ENCODE data around the gene GPR26. TPM values are rescaled to one million over a fixed set of nuclear protein-coding genes. Genes with fewer than 3 reads are reported as not detected.

GPR26 gene
- total RNA-seq, 1 donor, result under 0.01 TPM

GRCh38 chr10:123677556-123677955 lies 11.4 kb downstream of the GPR26 start:
- no peak for TF ChIP-seq CTCF (IDR thresholded peaks at IDR 0.05; ENCODE audit: insufficient read depth, low read length)
- DNase-seq (ENCODE audit: low read depth), result no peak
- no peak overlapping the region for H3K4me3 ChIP-seq (ENCODE audit: low read depth, low read length)

- no peak overlapping the region for H3K4me3 ChIP-seq (ENCODE audit: low read depth, low read length)
- TF ChIP-seq CTCF (IDR thresholded peaks at IDR 0.05; ENCODE audit: insufficient read depth, low read length), result no peak
- DNase-seq (ENCODE audit: low read depth), result no peak
These were observed 12.2 kb downstream of the GPR26 start for GRCh38 chr10:123678376-123678775.

GRCh38 chr10:123681285-123681684 lies 15.1 kb downstream of the GPR26 start:
- no peak for TF ChIP-seq CTCF (IDR thresholded peaks at IDR 0.05; ENCODE audit: insufficient read depth, low read length)
- DNase-seq (ENCODE audit: low read depth), result no peak
- H3K4me3 ChIP-seq (ENCODE audit: low read depth, low read length), result no peak overlapping the region

GRCh38 chr10:123682477-123682876 lies 16.3 kb downstream of the GPR26 start:
- no peak for TF ChIP-seq CTCF (IDR thresholded peaks at IDR 0.05; ENCODE audit: insufficient read depth, low read length)
- DNase-seq (ENCODE audit: low read depth), result no peak

GRCh38 chr10:123683459-123683858 lies 17.3 kb downstream of the GPR26 start:
- no peak overlapping the region for H3K4me3 ChIP-seq (ENCODE audit: low read depth, low read length)
- DNase-seq (ENCODE audit: low read depth), result no peak
- TF ChIP-seq CTCF (IDR thresholded peaks at IDR 0.05; ENCODE audit: insufficient read depth, low read length), result no peak

More at GRCh38 chr10:123682477-123682876, 16.3 kb downstream of the GPR26 start:
- no peak overlapping the region for H3K4me3 ChIP-seq (ENCODE audit: low read depth, low read length)

- no peak overlapping the region for H3K4me3 ChIP-seq (ENCODE audit: low read depth, low read length)
- DNase-seq (ENCODE audit: low read depth), result no peak
- TF ChIP-seq CTCF (IDR thresholded peaks at IDR 0.05; ENCODE audit: insufficient read depth, low read length), result no peak
These were observed 17.7 kb downstream of the GPR26 start for GRCh38 chr10:123683865-123684264.

- no peak for TF ChIP-seq CTCF (IDR thresholded peaks at IDR 0.05; ENCODE audit: insufficient read depth, low read length)
- no peak overlapping the region for H3K4me3 ChIP-seq (ENCODE audit: low read depth, low read length)
- no peak for DNase-seq (ENCODE audit: low read depth)
These were observed 19.1 kb downstream of the GPR26 start for GRCh38 chr10:123685260-123685659.

All from fibroblast of the aortic adventitia (primary cell).